K562 (cell line): ENCODE data around the gene S1PR1. TPM values are rescaled to one million over a fixed set of nuclear protein-coding genes. Genes with fewer than 3 reads are reported as not detected.

ENCODE experiments used
- ARID1B ChIP-seq: fragments of 450-650 bp; IDR thresholded peaks from 2 replicates; pipeline ENCODE4 v1.6.1; 2016; ENCODE audit warnings: antibody characterized with exemption, mild to moderate bottlenecking, inconsistent platforms
- ARNT ChIP-seq, 2 experiments: fragments of 450-650 bp; IDR thresholded peaks; 2 replicates each; pipeline ENCODE4 v1.6.1; 2016; ENCODE audit warnings: mild to moderate bottlenecking in 1 of 2
- BHLHE40 ChIP-seq: IDR thresholded peaks from 2 replicates; pipeline ENCODE4 v1.6.1; 2011; ENCODE audit warnings: low read length, improper control_type of control experiment
- CREM ChIP-seq: IDR thresholded peaks from 2 replicates; pipeline ENCODE4 v1.6.1; 2014; ENCODE audit warnings: antibody characterized with exemption, low read depth
- DMBX1 ChIP-seq: fragments of 250-450 bp; sonication (Bioruptor Pico); IDR thresholded peaks from 2 replicates; pipeline ENCODE4 v1.8.0; 2022; ENCODE audit warnings: inconsistent platforms, mild to moderate bottlenecking, moderate library complexity, borderline replicate concordance
- MAFK ChIP-seq: IDR thresholded peaks from 2 replicates; pipeline ENCODE4 v1.6.1; 2011; ENCODE audit warnings: low read length, improper control_type of control experiment
- NCOR1 ChIP-seq: fragments of 450-650 bp; IDR thresholded peaks from 2 replicates; pipeline ENCODE4 v1.6.1; 2016; ENCODE audit warnings: mild to moderate bottlenecking, moderate library complexity
- NFIC ChIP-seq: fragments of 450-650 bp; IDR thresholded peaks from 2 replicates; pipeline ENCODE4 v1.6.1; 2017; ENCODE audit warnings: mild to moderate bottlenecking, inconsistent platforms
- STAT5A ChIP-seq: IDR thresholded peaks from 2 replicates; pipeline ENCODE4 v1.6.1; 2012; ENCODE audit warnings: low read length, inconsistent platforms, borderline replicate concordance
- TOE1 ChIP-seq, 2 experiments: fragments of 450-650 bp in 1 of 2; sonication (generic) in 1 of 2; formaldehyde crosslinking in 1 of 2; IDR thresholded peaks; 2 replicates each; pipeline versions ENCODE4 v1.7.1 to v1.8.0; 2016 to 2022; ENCODE audit warnings: borderline replicate concordance in 2 of 2, mild to moderate bottlenecking in 2 of 2, antibody characterized with exemption in 1 of 2, inconsistent platforms in 1 of 2, low read depth in 1 of 2, missing genetic modification reagents in 1 of 2, moderate library complexity in 1 of 2
- TRIM24 ChIP-seq, 2 experiments: fragments of 450-650 bp; IDR thresholded peaks; 2 replicates each; pipeline ENCODE4 v1.6.1; 2016
- ZC3H8 ChIP-seq: fragments of 450-650 bp; IDR thresholded peaks from 2 replicates; pipeline ENCODE4 v1.6.1; 2017
- ZNF224 ChIP-seq: sonication (generic); formaldehyde crosslinking; IDR thresholded peaks from 2 replicates; pipeline ENCODE4 v1.8.0; 2022; ENCODE audit warnings: mild to moderate bottlenecking, missing genetic modification reagents
- ZNF311 ChIP-seq: fragments of 250-450 bp; sonication (Bioruptor Pico); IDR thresholded peaks from 2 replicates; pipeline ENCODE4 v1.4.0; 2020; ENCODE audit warnings: mild to moderate bottlenecking, moderate library complexity
- ZNF584 ChIP-seq: fragments of 200-800 bp; sonication (Bioruptor generic); IDR thresholded peaks from 2 replicates; pipeline ENCODE4 v1.6.1; 2016; ENCODE audit warnings: low read depth, mild to moderate bottlenecking, missing genetic modification characterization, missing compliant biosample characterization
- ZNF75A ChIP-seq: fragments of 450-650 bp; formaldehyde crosslinking; IDR thresholded peaks from 2 replicates; pipeline ENCODE4 v1.4.0; 2020; ENCODE audit warnings: mild to moderate bottlenecking
- ZNF766 ChIP-seq: fragments of 200-800 bp; sonication (Bioruptor generic); conservative IDR thresholded peaks from 2 replicates; pipeline ENCODE4 v1.6.1; 2016; ENCODE audit warnings: missing genetic modification characterization, missing compliant biosample characterization
- polyA plus RNA-seq, 8 experiments: library from polyadenylated mRNA; depleted of rRNA in 4 of 8; stranded (reverse) in 5 of 8; unstranded in 3 of 8; fragments of >200 nt; fragmentation: Nextera tagmentation in 2 of 8; fragmentation: Illumina TruSeq in 1 of 8; extraction: Ambion mirVana in 2 of 8; extraction: Trizol in 1 of 8; gene quantifications; 2 replicates each; pipeline versions ENCODE4 v1.2.1 to v1.2.3, GENCODE V29; 2011 to 2014; ENCODE audit warnings: inconsistent platforms in 1 of 8, missing spikeins in 1 of 8
- total RNA-seq, 7 experiments: library from RNA; depleted of rRNA in 6 of 7; stranded (reverse); fragments of >200 nt in 6 of 7; fragmentation: Illumina TruSeq in 2 of 7; extraction: Trizol in 2 of 7; gene quantifications; 2 replicates each; pipeline versions ENCODE4 v1.2.1 to v1.2.3, GENCODE V29; 2011 to 2021; ENCODE audit warnings: low replicate concordance in 1 of 7
- TF ChIP-seq, protein P1 (sequence below): fragments of 450-650 bp; IDR thresholded peaks from 2 replicates; pipeline ENCODE4 v1.6.1; 2016
- TF ChIP-seq, protein P2 (sequence below): fragments of 450-650 bp; IDR thresholded peaks from 2 replicates; pipeline ENCODE4 v1.6.1; 2018; ENCODE audit warnings: mild to moderate bottlenecking, low read depth; ENCODE audit not compliant: partially characterized antibody
- TF ChIP-seq, protein P3 (sequence below): sonication (generic); formaldehyde crosslinking; IDR thresholded peaks from 2 replicates; pipeline ENCODE4 v1.8.0; 2022; ENCODE audit warnings: missing genetic modification reagents, mild to moderate bottlenecking, moderate library complexity, borderline replicate concordance
- TF ChIP-seq, protein P4 (sequence below): fragments of 450-650 bp; IDR thresholded peaks from 2 replicates; pipeline ENCODE4 v1.6.1; 2016; ENCODE audit warnings: low read depth, mild to moderate bottlenecking, moderate library complexity
- TF ChIP-seq, protein P5 (sequence below): fragments of 450-650 bp; IDR thresholded peaks from 2 replicates; pipeline ENCODE4 v1.7.1; 2018; ENCODE audit warnings: mild to moderate bottlenecking, low read depth; ENCODE audit not compliant: partially characterized antibody

Gene S1PR1
- total and polyA plus RNA-seq, 9 of the 15 experiments (the other 6 are each of a cell fraction or from before 2014, with no cell fraction given): 0.22 to 1.2 (median 0.43) TPM

DNA sequence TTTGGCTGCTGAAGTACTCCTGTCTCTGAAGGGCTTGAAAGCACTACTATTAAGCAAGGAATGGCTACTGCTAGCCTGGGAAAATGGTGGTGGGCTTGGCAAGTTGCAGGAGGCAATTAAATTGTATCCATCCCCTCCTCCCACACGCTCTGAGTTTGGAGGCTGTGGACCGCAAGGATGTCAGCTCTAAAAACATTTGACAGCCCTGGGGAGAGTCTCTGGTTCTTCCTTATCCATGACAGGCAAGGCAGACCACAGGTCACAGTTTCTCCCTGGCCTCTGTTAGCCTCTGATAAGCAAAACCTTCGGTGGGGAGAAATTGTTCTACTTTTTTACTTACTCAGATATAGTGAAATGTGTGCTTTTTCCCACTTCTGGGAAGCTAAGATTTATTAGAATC is 46.6 kb downstream of the S1PR1 start (continued):
- TF ChIP-seq, protein P1, sequence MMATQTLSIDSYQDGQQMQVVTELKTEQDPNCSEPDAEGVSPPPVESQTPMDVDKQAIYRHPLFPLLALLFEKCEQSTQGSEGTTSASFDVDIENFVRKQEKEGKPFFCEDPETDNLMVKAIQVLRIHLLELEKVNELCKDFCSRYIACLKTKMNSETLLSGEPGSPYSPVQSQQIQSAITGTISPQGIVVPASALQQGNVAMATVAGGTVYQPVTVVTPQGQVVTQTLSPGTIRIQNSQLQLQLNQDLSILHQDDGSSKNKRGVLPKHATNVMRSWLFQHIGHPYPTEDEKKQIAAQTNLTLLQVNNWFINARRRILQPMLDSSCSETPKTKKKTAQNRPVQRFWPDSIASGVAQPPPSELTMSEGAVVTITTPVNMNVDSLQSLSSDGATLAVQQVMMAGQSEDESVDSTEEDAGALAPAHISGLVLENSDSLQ: peak; percentile 79
- TF ChIP-seq ZNF766 (CRISPR knock-in tag): peak; percentile 36; the same call in 1 of the 2 replicates
- 0 out of 2 replicates have a peak, but pooled peaks have one; percentile 17 for TF ChIP-seq ZNF75A
- TF ChIP-seq ZNF224 (CRISPR knock-in tag): no peak
- no peak for TF ChIP-seq ZC3H8
- TF ChIP-seq NCOR1: peak; percentile 87
- 0 out of 2 replicates have a peak, but pooled peaks have one; percentile 38 for TF ChIP-seq CREM
- TF ChIP-seq, protein P2, sequence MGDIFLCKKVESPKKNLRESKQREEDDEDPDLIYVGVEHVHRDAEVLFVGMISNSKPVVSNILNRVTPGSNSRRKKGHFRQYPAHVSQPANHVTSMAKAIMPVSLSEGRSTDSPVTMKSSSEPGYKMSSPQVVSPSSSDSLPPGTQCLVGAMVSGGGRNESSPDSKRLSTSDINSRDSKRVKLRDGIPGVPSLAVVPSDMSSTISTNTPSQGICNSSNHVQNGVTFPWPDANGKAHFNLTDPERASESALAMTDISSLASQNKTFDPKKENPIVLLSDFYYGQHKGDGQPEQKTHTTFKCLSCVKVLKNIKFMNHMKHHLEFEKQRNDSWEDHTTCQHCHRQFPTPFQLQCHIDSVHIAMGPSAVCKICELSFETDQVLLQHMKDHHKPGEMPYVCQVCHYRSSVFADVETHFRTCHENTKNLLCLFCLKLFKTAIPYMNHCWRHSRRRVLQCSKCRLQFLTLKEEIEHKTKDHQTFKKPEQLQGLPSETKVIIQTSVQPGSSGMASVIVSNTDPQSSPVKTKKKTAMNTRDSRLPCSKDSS: no peak
- no peak for TF ChIP-seq TOE1 (IDR thresholded peaks at IDR 0.05; ENCODE audit: borderline replicate concordance)
- no peak for TF ChIP-seq TOE1 (CRISPR knock-in tag; IDR thresholded peaks at IDR 0.05; ENCODE audit: borderline replicate concordance, low read depth)
- TF ChIP-seq NFIC: peak; percentile 67
- peak; percentile 67 to 73; a peak in 3 of 4 replicates for TF ChIP-seq TRIM24 (IDR thresholded peaks at IDR 0.05)
- peak; percentile 33 to 59; a peak in 1 of 4 replicates for TF ChIP-seq ARNT (IDR thresholded peaks at IDR 0.05)
- TF ChIP-seq ARID1B: peak; percentile 92
- TF ChIP-seq STAT5A: peak; percentile 81
- peak; percentile 79 for TF ChIP-seq BHLHE40
- 0 out of 2 replicates have a peak, but pooled peaks have one; percentile 62 for TF ChIP-seq ZNF584 (CRISPR knock-in tag)
- 0 out of 2 replicates have a peak, but pooled peaks have one; percentile 6 for TF ChIP-seq MAFK
- TF ChIP-seq, protein P3, sequence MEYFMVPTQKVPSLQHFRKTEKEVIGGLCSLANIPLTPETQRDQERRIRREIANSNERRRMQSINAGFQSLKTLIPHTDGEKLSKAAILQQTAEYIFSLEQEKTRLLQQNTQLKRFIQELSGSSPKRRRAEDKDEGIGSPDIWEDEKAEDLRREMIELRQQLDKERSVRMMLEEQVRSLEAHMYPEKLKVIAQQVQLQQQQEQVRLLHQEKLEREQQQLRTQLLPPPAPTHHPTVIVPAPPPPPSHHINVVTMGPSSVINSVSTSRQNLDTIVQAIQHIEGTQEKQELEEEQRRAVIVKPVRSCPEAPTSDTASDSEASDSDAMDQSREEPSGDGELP (CRISPR knock-in tag): peak; percentile 50; the same call in 1 of the 2 replicates
- TF ChIP-seq, protein P4, sequence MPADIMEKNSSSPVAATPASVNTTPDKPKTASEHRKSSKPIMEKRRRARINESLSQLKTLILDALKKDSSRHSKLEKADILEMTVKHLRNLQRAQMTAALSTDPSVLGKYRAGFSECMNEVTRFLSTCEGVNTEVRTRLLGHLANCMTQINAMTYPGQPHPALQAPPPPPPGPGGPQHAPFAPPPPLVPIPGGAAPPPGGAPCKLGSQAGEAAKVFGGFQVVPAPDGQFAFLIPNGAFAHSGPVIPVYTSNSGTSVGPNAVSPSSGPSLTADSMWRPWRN: peak; percentile 40; the same call in 1 of the 2 replicates
- TF ChIP-seq, protein P5, sequence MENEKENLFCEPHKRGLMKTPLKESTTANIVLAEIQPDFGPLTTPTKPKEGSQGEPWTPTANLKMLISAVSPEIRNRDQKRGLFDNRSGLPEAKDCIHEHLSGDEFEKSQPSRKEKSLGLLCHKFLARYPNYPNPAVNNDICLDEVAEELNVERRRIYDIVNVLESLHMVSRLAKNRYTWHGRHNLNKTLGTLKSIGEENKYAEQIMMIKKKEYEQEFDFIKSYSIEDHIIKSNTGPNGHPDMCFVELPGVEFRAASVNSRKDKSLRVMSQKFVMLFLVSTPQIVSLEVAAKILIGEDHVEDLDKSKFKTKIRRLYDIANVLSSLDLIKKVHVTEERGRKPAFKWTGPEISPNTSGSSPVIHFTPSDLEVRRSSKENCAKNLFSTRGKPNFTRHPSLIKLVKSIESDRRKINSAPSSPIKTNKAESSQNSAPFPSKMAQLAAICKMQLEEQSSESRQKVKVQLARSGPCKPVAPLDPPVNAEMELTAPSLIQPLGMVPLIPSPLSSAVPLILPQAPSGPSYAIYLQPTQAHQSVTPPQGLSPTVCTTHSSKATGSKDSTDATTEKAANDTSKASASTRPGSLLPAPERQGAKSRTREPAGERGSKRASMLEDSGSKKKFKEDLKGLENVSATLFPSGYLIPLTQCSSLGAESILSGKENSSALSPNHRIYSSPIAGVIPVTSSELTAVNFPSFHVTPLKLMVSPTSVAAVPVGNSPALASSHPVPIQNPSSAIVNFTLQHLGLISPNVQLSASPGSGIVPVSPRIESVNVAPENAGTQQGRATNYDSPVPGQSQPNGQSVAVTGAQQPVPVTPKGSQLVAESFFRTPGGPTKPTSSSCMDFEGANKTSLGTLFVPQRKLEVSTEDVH: no peak
- peak; percentile 59; the same call in 1 of the 2 replicates for TF ChIP-seq ZNF311
- TF ChIP-seq DMBX1 (CRISPR knock-in tag): peak; percentile 35; the same call in 1 of the 2 replicates
